ENCODE data around the gene FRMD4A. TPM values are rescaled to one million over a fixed set of nuclear protein-coding genes. Genes with fewer than 3 reads are reported as not detected.

The FRMD4A gene
- total RNA-seq, 1 experiment from 2014 or later: 19.6 TPM

- Histone ChIP-seq H3K14ac (ENCODE audit: insufficient read depth, low read length) (no peak overlapping the region), H3K4me2 (ENCODE audit: insufficient read depth, insufficient read length, low read length) (no peak overlapping the region), H3K79me2 (ENCODE audit: insufficient read depth, low read length) (no peaks in the 10 kb centered on the region), H3K27me3 (ENCODE audit: insufficient read depth, low read length) (no peaks in the 10 kb centered on the region), H2BK15ac (ENCODE audit: low read depth, low read length) (no peak overlapping the region), H2AK5ac (ENCODE audit: insufficient read length, low read length) (no peak overlapping the region), H3K56ac (ENCODE audit: insufficient read length, low read depth, low read length) (no peak overlapping the region), H3K23ac (ENCODE audit: insufficient read length, low read depth, low read length) (no peak overlapping the region), H3K18ac (ENCODE audit: insufficient read length, low read depth, low read length) (no peak overlapping the region), H3K4ac (ENCODE audit: low read depth, low read length) (no peak overlapping the region), H2AFZ (ENCODE audit: low read length) (no peak overlapping the region), H4K91ac (ENCODE audit: insufficient read length, low read depth, low read length) (no peak overlapping the region), H2BK5ac (ENCODE audit: insufficient read length, low read length) (no peak overlapping the region), H4K20me1 (ENCODE audit: control insufficient read depth, insufficient read depth, insufficient read length) (no peaks in the 10 kb centered on the region), H3T11ph (ENCODE audit: low read length) (no peak overlapping the region), H4K8ac (replicated peaks; ENCODE audit: insufficient read length, low read depth, low read length) (no peak overlapping the region), H2BK20ac (ENCODE audit: low read depth, low read length, poor library complexity, severe bottlenecking) (no peak overlapping the region), H2BK120ac (ENCODE audit: low read depth, low read length, poor library complexity, severe bottlenecking) (no peak overlapping the region), H2BK12ac (ENCODE audit: insufficient read length, low read depth, low read length) (no peak overlapping the region), H3K27ac (ENCODE audit: insufficient read length, low read depth, low read length) (no peak overlapping the region), H3K23me2 (ENCODE audit: insufficient read length, low read depth, low read length, poor library complexity, severe bottlenecking) (no peaks in the 10 kb centered on the region), H3K9me3 (ENCODE audit: control insufficient read depth, low read depth, low read length) (peaks cover 12% of the 10 kb centered on the region), H3K4me1 (ENCODE audit: insufficient read depth, low read length) (peaks cover 6% of the 10 kb centered on the region; the same call in 1 of the 2 replicates), H4K5ac (ENCODE audit: insufficient read length, low read depth, low read length) (no peak overlapping the region), H3K79me1 (ENCODE audit: insufficient read depth, low read depth, low read length, poor library complexity, severe bottlenecking) (no peaks in the 10 kb centered on the region), H3K9ac (ENCODE audit: extremely low read depth, insufficient read length, low read length) (no peak overlapping the region)
- Mint-ChIP-seq H3K9me3 (peaks cover 17% of the 10 kb centered on the region in 2 experiments), H3K36me3 (ENCODE audit: insufficient read depth in 1 of 3, low read depth in 3 of 3) (peaks cover 16 to 26% (median 20%) of the 10 kb centered on the region in 3 experiments), H3K4me3 (no peak overlapping the region), H3K4me1 (peaks cover 16 to 27% of the 10 kb centered on the region in 2 experiments), H3K27ac (no peak overlapping the region), H3K27me3 (ENCODE audit: low read depth) (no peaks in the 10 kb centered on the region)
- TF ChIP-seq CTCF (conservative IDR thresholded peaks at IDR 0.05): no peak
- DNase-seq: no peak
Measured at GRCh38 chr10:13839030-13839429, 491.7 kb downstream of the FRMD4A start.

All from H9 (cell line).